Naive thymus-derived CD4-positive, alpha-beta T cell (primary cell): Measurements from ENCODE around the gene CCDC116. TPM values are rescaled to one million over a fixed set of nuclear protein-coding genes. Genes with fewer than 3 reads are reported as not detected.

Experiments used
- ATAC-seq: fragments of 150-1000 bp; cut with Tn5 transposase; 2 replicates; pipeline ENCODE4 v1.10.0; 2021; ENCODE audit warnings: mild to moderate bottlenecking, moderate library complexity
- CTCF ChIA-PET: fragments of 350-600 bp; sonication (Branson Sonifier 250); formaldehyde crosslinking; loops from one replicate; lab custom pipeline; 2021; ENCODE audit warnings: antibody characterized with exemption; lab: Charles Lee
- POLR2A ChIA-PET: fragments of 350-600 bp; sonication (Branson Sonifier 250); formaldehyde crosslinking; loops from one replicate; lab custom pipeline; 2021; ENCODE audit warnings: antibody characterized with exemption, inconsistent platforms; lab: Charles Lee
- DNase-seq, 9 donors: peaks; one replicate each; pipeline versions ENCODE4 v3.0.0 to v3.0.0-alpha.2; 2020 to 2022; ENCODE audit warnings: mixed read lengths in 1 of 9
- H3K27ac ChIP-seq: one replicate; pipeline ENCODE4 v1.7.0; 2013; ENCODE audit warnings: mild to moderate bottlenecking, low read depth, low read length, moderate library complexity
- H3K27me3 ChIP-seq, 2 donors: one replicate each; pipeline ENCODE4 v1.7.0; 2013; ENCODE audit warnings: low read length in 2 of 2, mild to moderate bottlenecking in 2 of 2, moderate library complexity in 2 of 2; ENCODE audit not compliant: control insufficient read depth in 2 of 2, insufficient read depth in 2 of 2
- H3K36me3 ChIP-seq, 3 experiments: 1 replicate in 2 of 3; 2 replicates in 1 of 3; pipeline ENCODE4 v1.7.0; 2013; ENCODE audit warnings: low read length in 3 of 3, mild to moderate bottlenecking in 3 of 3, moderate library complexity in 1 of 3; ENCODE audit not compliant: insufficient read depth in 3 of 3, control insufficient read depth in 2 of 3
- H3K4me1 ChIP-seq, 2 donors: one replicate each; pipeline ENCODE4 v1.7.0; 2013; ENCODE audit warnings: low read length in 2 of 2, mild to moderate bottlenecking in 2 of 2, moderate library complexity in 1 of 2; ENCODE audit not compliant: control insufficient read depth in 2 of 2, insufficient read depth in 2 of 2
- H3K4me3 ChIP-seq: 2 replicates; pipeline ENCODE4 v1.7.0; 2013; ENCODE audit warnings: mild to moderate bottlenecking, low read length
- H3K9me3 ChIP-seq, 3 experiments: 1 replicate in 2 of 3; 2 replicates in 1 of 3; pipeline ENCODE4 v1.7.0; 2013; ENCODE audit warnings: low read length in 3 of 3; ENCODE audit not compliant: control insufficient read depth in 2 of 3
- H3K27ac Mint-ChIP-seq, 9 donors: one replicate each; pipeline ENCODE4 v1.8.0; 2020 to 2022; ENCODE audit warnings: mixed read lengths in 9 of 9, mild to moderate bottlenecking in 8 of 9, moderate library complexity in 5 of 9, inconsistent platforms in 2 of 9
- H3K27me3 Mint-ChIP-seq, 5 donors: one replicate each; pipeline ENCODE4 v1.8.0; 2021 to 2022; ENCODE audit warnings: mixed read lengths in 5 of 5, mild to moderate bottlenecking in 1 of 5
- H3K36me3 Mint-ChIP-seq, 5 donors: one replicate each; pipeline ENCODE4 v1.8.0; 2020 to 2022; ENCODE audit warnings: mixed read lengths in 5 of 5, mild to moderate bottlenecking in 3 of 5, inconsistent platforms in 1 of 5
- H3K4me1 Mint-ChIP-seq, 7 donors: one replicate each; pipeline ENCODE4 v1.8.0; 2020 to 2022; ENCODE audit warnings: mixed read lengths in 7 of 7, mild to moderate bottlenecking in 3 of 7, inconsistent platforms in 1 of 7
- H3K4me3 Mint-ChIP-seq, 10 donors: one replicate each; pipeline ENCODE4 v1.8.0; 2020 to 2022; ENCODE audit warnings: mild to moderate bottlenecking in 10 of 10, mixed read lengths in 10 of 10, moderate library complexity in 6 of 10, inconsistent platforms in 2 of 10
- H3K9me3 Mint-ChIP-seq, 11 donors: one replicate each; pipeline ENCODE4 v1.8.0; 2020 to 2022; ENCODE audit warnings: mixed read lengths in 11 of 11, mild to moderate bottlenecking in 4 of 11, inconsistent platforms in 1 of 11, moderate library complexity in 1 of 11
- intact Hi-C, 2 donors: fragments of 100-400 bp; cut with micrococcal nuclease; formaldehyde crosslinking; loops; one replicate each; pipeline ENCODE4 v1.15.1; 2023
- polyA plus RNA-seq, 2 donors: library from polyadenylated mRNA; unstranded; fragments of 300-500 nt; fragmentation: Illumina TruSeq; gene quantifications; one replicate each; pipeline ENCODE4 v1.2.3, GENCODE V29; 2021
- total RNA-seq, 6 experiments: library from RNA in 5 of 6; stranded (reverse) in 5 of 6; gene quantifications; 1 replicate in 5 of 6; 2 replicates in 1 of 6; pipeline ENCODE4 v1.2.3 and lab custom pipeline; 2021 to 2026

CCDC116 gene
- total and polyA plus RNA-seq, 7 experiments from 2014 or later = 0.21 to 0.43 (median 0.27) TPM; not detected in 3

- peaks cover 0 to 3% (median 0%) of the 10 kb centered on the region in 5 donors for H3K36me3 Mint-ChIP-seq
- H3K27ac Mint-ChIP-seq = no peak overlapping the region
Observed at GRCh38 chr22:21660904-21661303, 28.3 kb downstream of the CCDC116 start.

GRCh38 chr22:21661991-21662390, 29.4 kb downstream of the CCDC116 start:
- no peaks in the 10 kb centered on the region for H3K9me3 Mint-ChIP-seq
- no peak overlapping the region for H3K27ac Mint-ChIP-seq
- ATAC-seq (no peak), DNase-seq (no peak)
- POLR2A ChIA-PET = interaction anchor here (0.7 kb wide), 1 partner anchor 19 kb away, joined by 4 read pairs; no protein-coding TSS in a partner anchor
- Histone ChIP-seq H3K9me3 (no peaks in the 10 kb centered on the region), H3K27me3 (no peaks in the 10 kb centered on the region), H3K4me3 (no peak overlapping the region), H3K4me1 (peaks cover 6 to 17% of the 10 kb centered on the region in 2 donors), H3K36me3 (peaks cover 0 to 5% (median 0%) of the 10 kb centered on the region in 3 experiments), H3K27ac (no peak overlapping the region)
- intact Hi-C loops = no loop called here
- peaks cover 0 to 2% (median 0%) of the 10 kb centered on the region in 5 donors for H3K27me3 Mint-ChIP-seq
- H3K4me3 Mint-ChIP-seq = peak overlapping the region in 1 of 10 donors; percentile 69
- CTCF ChIA-PET = no interaction called here
- peaks cover 0 to 2% (median 0%) of the 10 kb centered on the region in 5 donors for H3K36me3 Mint-ChIP-seq
- H3K4me1 Mint-ChIP-seq = peaks cover 11 to 26% (median 18%) of the 10 kb centered on the region in 7 donors

More at GRCh38 chr22:21660904-21661303, 28.3 kb downstream of the CCDC116 start:
- peaks cover 3 to 21% of the 10 kb centered on the region in 2 donors for H3K4me1 ChIP-seq
- Mint-ChIP-seq H3K4me1 (peaks cover 17 to 28% (median 20%) of the 10 kb centered on the region in 7 donors), H3K9me3 (no peaks in the 10 kb centered on the region), H3K4me3 (no peak overlapping the region), H3K27me3 (no peaks in the 10 kb centered on the region)
- ChIA-PET POLR2A (no interaction called here), CTCF (interaction anchor here (0.6 kb wide), 1 partner anchor 54 kb away, joined by 5 read pairs; no protein-coding TSS in a partner anchor)
- peaks cover 0 to under 1% (median 0%) of the 10 kb centered on the region in 3 experiments for H3K36me3 ChIP-seq
- H3K27ac ChIP-seq = no peak overlapping the region
- no peaks in the 10 kb centered on the region for H3K27me3 ChIP-seq
- no peaks in the 10 kb centered on the region for H3K9me3 ChIP-seq
- no peak overlapping the region for H3K4me3 ChIP-seq
- DNase-seq (no peak), ATAC-seq (no peak)
- intact Hi-C loops = no loop called here

DNA sequence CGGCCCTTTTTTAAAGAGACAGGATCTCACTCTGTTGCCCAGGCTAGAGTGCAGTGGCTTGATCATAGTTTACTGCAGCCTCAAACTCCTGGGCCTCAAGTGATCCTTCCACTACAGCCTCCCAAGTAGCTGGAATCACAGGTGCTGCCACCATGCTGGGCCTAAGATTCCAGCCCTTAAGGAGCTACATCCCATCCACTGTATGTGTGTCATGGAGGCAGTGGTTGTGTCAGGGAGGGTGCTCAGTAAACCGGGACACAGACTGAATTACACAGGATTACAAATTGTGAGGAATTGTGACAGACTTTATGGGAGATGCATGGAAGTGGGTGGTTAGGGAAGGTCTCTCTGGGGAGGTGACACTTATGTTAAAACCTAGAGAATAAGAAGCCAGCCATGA, 31.2 kb downstream of the CCDC116 start:
- intact Hi-C loops = no loop called here
- ChIA-PET CTCF (no interaction called here), POLR2A (interaction anchor here (1.0 kb wide), 1 partner anchor 12 kb away, joined by 3 read pairs; no protein-coding TSS in a partner anchor)
- H3K4me1 ChIP-seq = peaks cover 6 to 16% of the 10 kb centered on the region in 2 donors
- no peak for DNase-seq
- H3K27ac ChIP-seq = no peak overlapping the region
- H3K4me3 ChIP-seq = no peak overlapping the region
- peaks cover 0 to 5% (median 0%) of the 10 kb centered on the region in 3 experiments for H3K36me3 ChIP-seq
- Mint-ChIP-seq H3K27me3 (peaks cover 0 to 2% (median 0%) of the 10 kb centered on the region in 5 donors), H3K27ac (peak overlapping the region in 6 of 9 donors; percentile 34 to 76 (median 50)), H3K4me3 (peak overlapping the region; percentile 12 to 71 (median 46)), H3K4me1 (peaks cover 20 to 32% (median 28%) of the 10 kb centered on the region in 7 donors), H3K36me3 (peaks cover 0 to 3% (median 0%) of the 10 kb centered on the region in 5 donors), H3K9me3 (no peaks in the 10 kb centered on the region)
- no peaks in the 10 kb centered on the region for H3K27me3 ChIP-seq
- no peaks in the 10 kb centered on the region for H3K9me3 ChIP-seq
- ATAC-seq = no peak

- no peak for DNase-seq
- intact Hi-C loops = loop anchor here in 1 of 2 donors (1.0 to 5.0 kb wide), 2 partner anchors 13 to 202 kb away; partner anchors contain the start of gene MAPK1
- ATAC-seq = no peak
- H3K4me3 Mint-ChIP-seq = peak overlapping the region; percentile 95 to 100 (median 98)
- Histone ChIP-seq H3K4me1 (peaks cover 6 to 16% of the 10 kb centered on the region in 2 donors), H3K36me3 (peaks cover 0 to 15% (median 5%) of the 10 kb centered on the region in 3 experiments), H3K9me3 (no peaks in the 10 kb centered on the region), H3K27me3 (no peaks in the 10 kb centered on the region), H3K27ac (peak overlapping the region; percentile 86), H3K4me3 (peak overlapping the region; percentile 99)
- CTCF ChIA-PET = interaction anchor here (0.6 to 1.3 kb wide), 5 partner anchors 18 to 285 kb away, joined by 4 to 6 read pairs (median 4); no protein-coding TSS in a partner anchor
- peaks cover 0 to 7% (median 3%) of the 10 kb centered on the region in 5 donors for H3K36me3 Mint-ChIP-seq
- peaks cover 24 to 41% (median 38%) of the 10 kb centered on the region in 7 donors for H3K4me1 Mint-ChIP-seq
- H3K27ac Mint-ChIP-seq = peak overlapping the region; percentile 91 to 99 (median 97)
- POLR2A ChIA-PET = interaction anchor here (0.7 to 2.9 kb wide), 7 partner anchors 9 to 70 kb away, joined by 4 to 20 read pairs (median 6); partner anchors contain the start of genes SDF2L1 and YPEL1
- no peaks in the 10 kb centered on the region for H3K9me3 Mint-ChIP-seq
- peaks cover 0 to 2% (median 0%) of the 10 kb centered on the region in 5 donors for H3K27me3 Mint-ChIP-seq
Observed at GRCh38 chr22:21665047-21665851, 32.7 kb downstream of the CCDC116 start.

DNA sequence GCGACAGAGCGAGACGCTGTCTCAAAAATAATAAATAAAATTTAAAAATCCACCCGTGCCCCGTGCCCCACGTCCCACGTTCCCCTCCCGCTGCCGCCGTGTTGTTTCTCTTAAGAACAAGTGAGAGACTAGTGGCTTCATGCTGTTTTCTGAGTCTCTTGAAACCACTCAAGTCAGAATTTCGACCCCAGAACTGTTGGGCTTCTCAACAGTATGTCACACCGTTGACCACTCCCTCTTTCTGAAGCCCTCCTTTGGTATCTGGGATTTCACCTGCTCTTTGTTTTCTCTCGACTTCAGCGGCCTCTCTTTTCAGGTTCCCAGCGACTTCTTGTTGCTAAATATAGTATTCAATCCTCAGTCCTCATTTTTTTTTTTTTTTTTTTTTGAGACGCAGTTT, 34.2 kb downstream of the CCDC116 start:
- Histone ChIP-seq H3K36me3 (peaks cover 11 to 29% (median 16%) of the 10 kb centered on the region in 3 experiments), H3K27me3 (no peaks in the 10 kb centered on the region), H3K9me3 (no peaks in the 10 kb centered on the region), H3K4me3 (peak overlapping the region; percentile 99), H3K4me1 (peaks cover 6 to 16% of the 10 kb centered on the region in 2 donors), H3K27ac (peak overlapping the region; percentile 86)
- Mint-ChIP-seq H3K36me3 (peaks cover 0 to 13% (median 8%) of the 10 kb centered on the region in 5 donors), H3K27ac (peak overlapping the region; percentile 79 to 99 (median 97)), H3K9me3 (no peaks in the 10 kb centered on the region), H3K27me3 (peaks cover 0 to 2% (median 0%) of the 10 kb centered on the region in 5 donors), H3K4me1 (peaks cover 29 to 45% (median 42%) of the 10 kb centered on the region in 7 donors), H3K4me3 (peak overlapping the region; percentile 95 to 100 (median 98))
- DNase-seq (no peak), ATAC-seq (no peak)
- CTCF ChIA-PET = no interaction called here
- intact Hi-C loops = loop anchor here (1.0 to 5.0 kb wide), 7 partner anchors 9 to 749 kb away; partner anchors contain the start of genes CRKL (in 1 of the 2), MAPK1 (in 1 of the 2), SDF2L1 (in 1 of the 2) and YPEL1 (in 1 of the 2)
- POLR2A ChIA-PET = interaction anchor here (1.8 to 2.9 kb wide), 3 partner anchors 25 to 69 kb away, joined by 6 to 20 read pairs (median 10); partner anchors contain the start of genes SDF2L1 and YPEL1

GRCh38 chr22:21669026-21669425, 36.5 kb downstream of the CCDC116 start:
- H3K27ac ChIP-seq = no peak overlapping the region
- H3K27me3 ChIP-seq = no peaks in the 10 kb centered on the region
- intact Hi-C loops = loop anchor here in 1 of 2 donors (5.0 kb wide), 1 partner anchor 198 kb away; the partner anchor contains the start of gene MAPK1
- peaks cover 26 to 52% (median 27%) of the 10 kb centered on the region in 3 experiments for H3K36me3 ChIP-seq
- Mint-ChIP-seq H3K4me3 (peak overlapping the region in 4 of 10 donors; percentile 37 to 75 (median 56)), H3K4me1 (peaks cover 30 to 46% (median 38%) of the 10 kb centered on the region in 7 donors), H3K27me3 (peaks cover 0 to 2% (median 0%) of the 10 kb centered on the region in 5 donors), H3K36me3 (peaks cover 3 to 30% (median 12%) of the 10 kb centered on the region in 5 donors), H3K27ac (peak overlapping the region in 1 of 9 donors; percentile 57), H3K9me3 (no peaks in the 10 kb centered on the region)
- ATAC-seq = no peak
- no peak for DNase-seq
- no peak overlapping the region for H3K4me3 ChIP-seq
- H3K4me1 ChIP-seq = peaks cover 6 to 16% of the 10 kb centered on the region in 2 donors
- CTCF ChIA-PET = no interaction called here
- POLR2A ChIA-PET = interaction anchor here (1.8 kb wide), 1 partner anchor 39 kb away, joined by 4 read pairs; the partner anchor contains the start of gene YDJC
- H3K9me3 ChIP-seq = no peaks in the 10 kb centered on the region
